Fibroblast of skin of right biceps (primary cell): ENCODE results near the gene ATP9A.
"Not testable (repeated sequence)": the region's sequence is repeated elsewhere in the genome, so short reads cannot be mapped to it uniquely, and the experiment has no call there.

Source experiments
- DNase-seq: peaks from one replicate; pipeline ENCODE4 v3.0.0-alpha.2; 2013

Gene ATP9A

DNA sequence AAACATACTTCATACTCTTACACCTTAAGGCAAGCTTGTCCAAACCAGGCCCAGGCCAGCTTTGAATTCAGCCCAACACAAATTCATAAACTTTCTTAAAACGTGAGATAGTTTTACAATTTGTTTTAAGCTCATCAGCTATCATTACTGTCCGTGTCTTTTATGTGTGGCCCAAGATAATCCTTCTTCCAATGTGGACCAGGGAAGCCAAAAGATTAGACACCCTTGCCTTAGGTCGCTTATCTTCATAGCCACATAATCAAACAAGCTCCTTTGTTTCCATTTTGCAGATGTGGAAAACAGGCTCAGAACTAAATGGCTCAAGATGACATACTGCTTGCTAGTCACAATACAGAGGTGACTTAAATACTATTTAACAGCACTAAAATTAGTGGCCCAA, 28.1 kb upstream of the ATP9A start:
- DNase-seq, result no peak

GRCh38 chr20:51792960-51793359, 24.8 kb upstream of the ATP9A start:
- no peak for DNase-seq

DNA sequence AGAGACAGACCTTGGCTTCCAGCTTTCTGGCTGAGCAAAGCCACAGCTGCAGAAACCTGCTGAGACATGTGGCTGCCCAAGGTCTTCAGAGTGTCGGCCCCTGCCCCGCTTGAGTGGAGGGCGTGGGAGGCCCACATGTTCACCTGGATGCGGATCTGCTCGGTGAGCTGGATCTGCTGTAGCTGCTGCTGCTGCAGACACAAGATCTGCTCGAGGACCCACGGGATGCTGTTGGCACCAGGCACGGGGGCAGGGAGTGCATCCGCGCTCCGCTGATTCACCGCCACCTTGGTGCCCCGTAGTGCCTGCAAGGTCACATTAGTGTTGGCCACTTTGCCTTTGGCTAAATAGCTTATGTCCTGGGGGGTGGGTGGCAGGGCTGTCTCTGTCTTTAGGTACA, 23.4 kb upstream of the ATP9A start:
- no peak for DNase-seq

DNA sequence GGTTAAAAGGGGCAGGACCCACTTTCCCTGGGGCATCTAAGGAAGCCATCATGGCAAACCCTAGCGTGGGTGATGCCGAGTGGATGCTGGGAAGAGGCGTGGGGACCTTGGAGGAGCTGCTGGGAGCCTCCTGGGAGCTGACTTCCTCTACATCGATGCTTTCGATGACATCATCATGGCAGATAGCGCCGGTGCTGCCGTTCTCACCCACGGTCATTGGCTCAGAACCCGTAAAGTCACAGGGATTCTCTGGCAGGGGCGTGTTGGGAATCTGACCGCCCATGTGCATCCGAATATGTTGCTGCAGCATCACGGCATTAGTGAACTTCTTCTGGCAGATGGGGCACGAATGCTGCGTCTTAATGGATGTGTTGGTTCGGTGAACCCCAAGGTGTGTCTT, 22.1 kb upstream of the ATP9A start:
- DNase-seq, result no peak

DNA sequence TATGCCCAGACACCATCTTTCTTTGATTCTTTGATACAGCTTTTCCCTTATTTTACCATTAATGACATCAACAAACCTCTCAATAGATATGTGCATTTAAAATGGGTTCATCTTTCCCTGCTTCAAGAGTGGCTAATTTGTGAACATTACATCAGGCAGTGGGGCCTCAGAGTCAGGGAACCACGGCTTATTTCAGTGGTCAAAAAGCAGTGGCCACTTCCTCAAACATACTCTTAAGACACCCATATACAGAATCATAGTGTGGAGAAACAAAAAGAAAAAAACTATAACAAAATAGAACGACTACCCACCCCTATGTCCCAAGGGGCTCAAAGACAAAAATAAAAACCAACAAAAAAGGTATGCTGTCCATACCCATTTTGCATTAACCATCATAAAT, 21.2 kb upstream of the ATP9A start:
- DNase-seq, result no peak

DNA sequence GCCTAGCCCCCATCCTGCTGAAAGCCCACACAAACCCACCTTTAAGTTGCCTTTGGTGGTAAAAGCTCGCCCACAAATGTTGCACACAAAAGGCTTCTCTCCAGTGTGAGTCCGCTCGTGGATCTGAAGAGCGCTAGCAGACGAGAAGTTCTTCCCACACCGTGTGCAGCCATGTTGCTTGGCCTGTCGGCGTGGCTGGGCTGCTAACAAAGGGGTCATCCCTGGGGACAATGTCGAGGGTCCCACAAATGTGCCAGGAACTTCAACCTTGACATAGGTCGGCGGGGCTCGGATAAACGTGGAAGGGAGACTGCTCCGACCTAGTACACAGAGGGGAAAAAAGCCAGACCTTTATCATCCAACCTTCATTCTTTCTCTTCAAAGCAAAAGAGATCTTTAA, 20.6 kb upstream of the ATP9A start:
- no peak for DNase-seq

- no peak for DNase-seq
Measured at GRCh38 chr20:51784299-51784698, 16.1 kb upstream of the ATP9A start.

DNA sequence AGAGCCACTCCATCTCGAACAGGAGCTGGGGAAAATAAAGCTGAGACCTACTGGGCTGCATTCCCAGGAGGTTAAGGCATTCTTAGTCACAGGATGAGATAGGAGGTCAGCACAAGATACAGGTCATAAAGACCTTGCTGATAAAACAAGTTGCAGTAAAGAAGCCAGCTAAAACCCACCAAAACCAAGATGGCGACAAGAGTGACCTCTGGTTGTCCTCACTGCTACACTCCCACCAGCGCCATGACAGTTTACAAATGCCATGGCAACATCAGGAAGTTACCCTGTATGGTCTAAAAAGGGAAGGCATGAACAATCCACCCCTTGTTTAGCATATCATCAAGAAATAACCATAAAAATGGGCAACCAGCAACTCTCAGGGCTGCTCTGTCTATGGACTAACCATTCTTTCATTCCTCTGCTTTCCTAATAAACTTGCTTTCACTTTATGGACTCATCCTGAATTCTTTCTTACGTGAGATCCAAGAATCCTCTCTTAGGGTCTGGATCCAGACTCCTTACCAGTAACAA, 10.1 kb upstream of the ATP9A start:
- DNase-seq, result not testable (repeated sequence)

DNA sequence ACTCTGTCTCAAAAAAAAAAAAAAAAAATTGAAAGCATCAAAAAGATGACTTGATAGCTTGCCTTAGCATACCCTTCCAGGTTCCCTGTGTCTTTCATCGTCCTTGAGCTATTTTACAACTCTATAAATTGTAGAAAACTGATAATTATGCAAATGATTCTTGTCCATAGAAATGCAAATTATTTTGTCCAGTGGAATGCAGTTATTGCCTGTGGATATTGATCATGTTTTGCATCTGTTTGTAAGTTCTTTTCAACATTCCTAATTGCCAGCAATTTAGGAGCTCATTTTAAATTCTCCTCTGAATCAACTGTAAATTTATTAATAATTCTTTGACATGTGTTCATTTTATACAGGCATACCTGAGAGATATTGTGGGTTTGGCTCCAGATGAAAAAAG, 7.1 kb upstream of the ATP9A start:
- no peak for DNase-seq

DNA sequence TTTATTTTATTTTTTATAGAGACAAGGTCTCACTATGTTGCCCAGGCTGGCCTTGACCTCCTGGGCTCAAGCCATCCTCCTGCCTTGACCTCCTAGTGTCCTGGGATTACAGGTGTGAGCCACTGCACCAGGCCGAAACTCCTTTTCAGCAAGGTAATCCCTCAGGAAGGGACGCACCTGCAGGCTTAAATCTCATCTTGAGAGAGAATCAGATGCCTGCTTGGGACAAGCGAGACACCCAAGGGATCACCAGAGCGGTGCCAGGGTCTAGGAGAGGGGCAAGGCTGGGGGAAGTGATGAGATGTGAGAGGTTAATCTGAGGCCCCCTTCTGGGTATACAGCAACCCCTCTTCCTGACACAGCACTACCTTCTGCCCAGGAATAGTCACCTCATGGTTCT, 4.0 kb upstream of the ATP9A start:
- DNase-seq, result no peak

GRCh38 chr20:51769976-51770615, 1.9 kb upstream of the ATP9A start:
- DNase-seq, result peak; percentile 29

DNA sequence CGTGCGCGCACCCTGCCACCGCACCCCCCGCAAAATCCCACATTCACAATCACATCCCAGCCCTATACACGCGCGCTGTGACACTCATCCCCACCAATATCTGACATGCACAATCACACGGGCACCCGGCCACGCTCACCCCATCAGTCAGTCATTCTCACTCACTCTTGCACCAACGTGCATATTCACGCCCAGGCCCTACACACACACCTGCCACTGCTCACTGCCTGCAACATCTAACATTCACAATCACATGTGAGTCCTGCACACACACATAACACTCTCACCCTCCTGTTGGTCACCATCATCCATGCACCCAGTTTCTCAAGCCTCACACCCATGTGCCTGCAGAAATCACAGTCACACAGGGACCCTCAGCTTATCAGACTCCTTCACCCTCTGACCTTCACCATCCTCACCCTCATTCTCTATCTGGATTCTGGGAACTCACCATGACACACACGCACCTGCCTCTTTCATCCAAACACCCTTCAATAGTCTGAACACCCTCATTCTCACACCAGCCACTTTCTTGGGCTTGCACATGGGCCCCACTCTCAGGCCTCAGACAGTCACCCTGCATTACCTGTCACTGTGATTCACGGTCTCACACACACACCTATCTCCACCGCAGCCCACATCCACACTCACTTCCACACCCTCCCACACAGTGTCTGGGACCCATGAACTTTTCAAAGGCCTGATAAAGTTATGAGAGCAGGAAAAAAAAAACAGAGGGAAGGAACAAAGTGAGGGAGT, 748 bp upstream of the ATP9A start:
- DNase-seq, result no peak

- peak; percentile 29 for DNase-seq
Measured at GRCh38 chr20:51766994-51767866, 960 bp downstream of the ATP9A start.

DNA sequence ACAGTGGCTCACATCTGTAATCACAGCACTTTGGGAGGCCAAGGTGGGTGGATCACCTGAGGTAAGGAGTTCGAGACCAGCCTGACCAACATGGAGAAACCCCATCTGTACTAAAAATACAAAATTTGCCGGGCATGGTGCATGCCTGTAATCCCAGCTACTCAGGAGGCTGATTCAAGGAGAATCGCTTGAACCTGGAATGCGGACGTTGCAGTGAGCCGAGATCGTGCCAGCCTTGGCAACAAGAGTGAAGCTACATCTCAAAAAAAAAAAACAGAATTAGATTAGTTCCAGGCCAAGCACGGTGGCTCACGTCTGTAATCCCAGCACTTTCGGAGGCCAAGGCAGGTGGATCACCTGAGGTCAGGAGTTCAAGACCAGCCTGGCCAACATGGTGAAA, 2.8 kb downstream of the ATP9A start:
- not testable (repeated sequence) for DNase-seq

GRCh38 chr20:51763965-51764602, 4.1 kb downstream of the ATP9A start:
- DNase-seq, result peak; percentile 27

DNA sequence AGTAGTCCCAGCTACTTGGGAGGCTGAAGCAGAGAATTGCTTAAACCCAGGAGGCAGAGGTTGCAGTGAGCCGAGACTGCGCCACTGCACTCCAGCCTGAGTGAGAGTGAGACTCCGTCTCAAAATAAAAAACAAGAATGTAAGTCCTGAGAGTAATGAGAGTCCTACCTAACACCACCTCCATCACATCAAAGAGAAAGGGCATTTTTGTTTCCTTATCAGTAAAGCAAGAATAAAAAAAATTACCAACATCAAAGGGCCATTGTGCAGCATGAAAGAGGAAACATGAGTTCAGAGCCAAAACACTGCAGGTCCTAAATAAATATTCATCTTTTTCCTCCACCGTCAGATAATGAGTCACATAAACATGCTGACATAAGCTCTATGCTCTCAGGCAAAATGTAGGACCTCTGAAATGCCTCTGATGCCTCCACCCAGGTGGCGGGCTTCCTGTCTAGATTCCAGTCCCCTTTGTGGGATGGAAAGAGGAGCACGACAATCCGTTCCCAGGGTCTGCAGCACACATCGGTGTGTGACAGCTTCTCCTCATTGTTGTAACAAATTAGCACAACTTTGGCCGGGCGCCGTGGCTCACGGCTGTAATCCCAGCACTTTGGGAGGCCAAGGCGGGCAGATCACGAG, 7.2 kb downstream of the ATP9A start:
- peak; percentile 72 for DNase-seq

GRCh38 chr20:51759769-51760510, 8.2 kb downstream of the ATP9A start:
- DNase-seq, result peak; percentile 73

- no peak for DNase-seq
Measured at GRCh38 chr20:51758978-51759544, 9.1 kb downstream of the ATP9A start.

- DNase-seq, result no peak
Measured at GRCh38 chr20:51757226-51757625, 11.0 kb downstream of the ATP9A start.

DNA sequence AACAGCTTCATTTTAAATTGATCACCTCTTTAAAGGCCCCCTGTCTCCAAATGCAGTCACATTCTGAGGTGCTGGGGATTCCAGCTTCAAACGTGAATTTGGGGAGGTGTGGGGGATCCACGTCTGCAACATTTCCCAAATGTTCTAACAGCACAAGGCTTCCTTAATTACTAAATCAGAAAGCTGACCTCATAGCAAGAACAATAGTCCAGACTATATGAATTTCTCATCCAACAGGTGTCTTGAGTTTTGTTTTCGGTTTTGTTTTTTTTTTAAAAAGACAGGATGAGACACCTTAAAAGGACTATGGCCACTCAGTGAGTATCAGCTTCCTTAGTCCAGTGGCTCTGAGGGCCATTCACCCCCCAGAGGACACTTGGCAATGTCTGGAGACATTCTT, 11.5 kb downstream of the ATP9A start:
- DNase-seq, result no peak

GRCh38 chr20:51753220-51753619, 15.0 kb downstream of the ATP9A start:
- not testable (repeated sequence) for DNase-seq
